PC-9 (cell line): ENCODE measurements around the gene OR52E8.

ENCODE experiments used
- EZH2 ChIP-seq: fragments of 200-600 bp; sonication (generic); IDR thresholded peaks from 2 replicates; pipeline ENCODE4 v1.8.0; 2017; ENCODE audit warnings: antibody characterized with exemption, low read depth
- TF ChIP-seq, protein P1 (sequence below): fragments of 200-600 bp; sonication (generic); conservative IDR thresholded peaks from 2 replicates; pipeline ENCODE4 v1.6.1; 2017; ENCODE audit warnings: mixed run types, antibody characterized with exemption, mild to moderate bottlenecking, moderate library complexity

DNA sequence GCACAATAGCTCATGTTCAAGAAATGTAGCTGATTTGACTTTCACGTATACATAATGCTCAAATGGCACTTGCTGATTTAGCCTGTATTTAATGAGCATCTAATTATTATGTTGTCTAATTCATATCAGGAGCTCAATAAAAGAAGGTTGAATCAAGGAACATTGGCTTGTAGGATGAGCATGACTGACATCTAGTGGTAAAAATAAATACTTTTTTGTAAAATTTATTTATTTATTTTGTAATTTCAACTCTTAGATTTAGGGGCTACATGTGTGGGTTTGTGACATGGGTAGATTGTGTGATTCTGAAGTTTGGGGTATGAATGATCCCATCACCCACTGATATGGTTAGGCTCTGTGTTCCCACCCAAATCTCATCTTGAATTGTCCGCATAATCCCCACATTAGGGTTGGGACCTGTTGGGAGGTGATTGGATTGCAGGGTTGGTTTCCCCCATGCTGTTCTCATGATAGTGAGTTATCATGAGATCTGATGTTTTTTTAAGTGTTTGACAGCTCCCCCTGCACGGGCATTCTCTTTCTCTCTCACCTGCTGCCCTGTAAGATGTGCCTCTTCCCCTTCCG lies 33.8 kb upstream of the OR52E8 start:
- TF ChIP-seq, protein P1, sequence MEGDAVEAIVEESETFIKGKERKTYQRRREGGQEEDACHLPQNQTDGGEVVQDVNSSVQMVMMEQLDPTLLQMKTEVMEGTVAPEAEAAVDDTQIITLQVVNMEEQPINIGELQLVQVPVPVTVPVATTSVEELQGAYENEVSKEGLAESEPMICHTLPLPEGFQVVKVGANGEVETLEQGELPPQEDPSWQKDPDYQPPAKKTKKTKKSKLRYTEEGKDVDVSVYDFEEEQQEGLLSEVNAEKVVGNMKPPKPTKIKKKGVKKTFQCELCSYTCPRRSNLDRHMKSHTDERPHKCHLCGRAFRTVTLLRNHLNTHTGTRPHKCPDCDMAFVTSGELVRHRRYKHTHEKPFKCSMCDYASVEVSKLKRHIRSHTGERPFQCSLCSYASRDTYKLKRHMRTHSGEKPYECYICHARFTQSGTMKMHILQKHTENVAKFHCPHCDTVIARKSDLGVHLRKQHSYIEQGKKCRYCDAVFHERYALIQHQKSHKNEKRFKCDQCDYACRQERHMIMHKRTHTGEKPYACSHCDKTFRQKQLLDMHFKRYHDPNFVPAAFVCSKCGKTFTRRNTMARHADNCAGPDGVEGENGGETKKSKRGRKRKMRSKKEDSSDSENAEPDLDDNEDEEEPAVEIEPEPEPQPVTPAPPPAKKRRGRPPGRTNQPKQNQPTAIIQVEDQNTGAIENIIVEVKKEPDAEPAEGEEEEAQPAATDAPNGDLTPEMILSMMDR = peak; percentile 60
- no peak for TF ChIP-seq EZH2
